Activated CD4-positive, alpha-beta T cell treated with anti-CD3 and anti-CD28 coated beads for 48 hours (primary cell): Measurements from ENCODE around the gene TUSC2.

Experiments used
- DNase-seq: peaks from one replicate; pipeline ENCODE4 v3.0.0-alpha.2; 2020

The TUSC2 gene, protein sequence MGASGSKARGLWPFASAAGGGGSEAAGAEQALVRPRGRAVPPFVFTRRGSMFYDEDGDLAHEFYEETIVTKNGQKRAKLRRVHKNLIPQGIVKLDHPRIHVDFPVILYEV

GRCh38 chr3:50327943-50328691, at the start of gene TUSC2:
Gene TUSC2, minus strand, starts transcription at chr3:50328223. Its CDS starts 124 bp downstream, at chr3:50328099.
- peak; percentile 97 for DNase-seq

GRCh38 chr3:50375258-50375931, 47.4 kb upstream of the TUSC2 start:
- no peak for DNase-seq

DNA sequence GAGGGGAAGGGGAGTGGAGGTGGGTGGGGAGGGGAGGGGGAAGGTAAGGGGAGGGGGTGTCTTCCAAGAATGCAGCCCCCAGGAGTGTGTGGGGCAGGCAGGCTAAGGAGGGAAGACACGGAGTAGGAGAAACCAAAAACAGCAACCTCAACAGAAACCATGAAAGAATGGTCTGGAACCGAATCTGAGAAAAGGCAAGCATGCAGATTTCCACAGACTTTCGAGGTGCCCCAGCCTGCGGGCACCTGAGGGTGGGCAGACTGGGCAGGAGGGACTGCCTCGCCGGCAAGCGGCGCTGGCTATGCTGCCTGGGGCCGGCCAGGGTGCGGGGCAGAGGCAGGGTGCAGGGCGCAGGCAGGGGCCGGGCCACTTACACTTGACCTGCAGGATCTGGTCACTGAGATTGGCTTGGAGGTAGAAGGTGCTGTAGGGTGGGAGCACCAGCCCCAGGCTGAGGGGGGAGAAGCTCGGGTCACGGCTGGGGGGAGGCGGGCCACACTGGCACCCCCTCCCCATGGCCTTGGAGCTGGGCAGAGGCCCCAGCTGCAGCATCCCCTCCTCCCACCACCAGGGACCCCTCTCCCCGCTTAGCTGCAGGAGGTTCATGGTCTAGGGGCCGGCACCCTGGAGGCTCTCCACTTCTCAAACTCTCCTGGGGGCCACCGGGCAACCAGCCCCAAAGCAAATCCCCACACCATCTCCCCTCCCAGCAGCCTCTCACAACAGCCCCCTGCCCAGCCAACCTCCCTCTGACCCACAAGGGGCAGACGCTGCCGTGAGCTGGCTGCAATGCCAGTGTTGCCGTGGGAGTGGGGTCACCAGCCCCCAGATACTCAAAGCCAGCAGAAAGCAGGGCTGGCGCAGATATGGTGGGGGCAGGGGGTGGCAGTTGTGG, 46.6 kb upstream of the TUSC2 start:
- DNase-seq, result no peak

DNA sequence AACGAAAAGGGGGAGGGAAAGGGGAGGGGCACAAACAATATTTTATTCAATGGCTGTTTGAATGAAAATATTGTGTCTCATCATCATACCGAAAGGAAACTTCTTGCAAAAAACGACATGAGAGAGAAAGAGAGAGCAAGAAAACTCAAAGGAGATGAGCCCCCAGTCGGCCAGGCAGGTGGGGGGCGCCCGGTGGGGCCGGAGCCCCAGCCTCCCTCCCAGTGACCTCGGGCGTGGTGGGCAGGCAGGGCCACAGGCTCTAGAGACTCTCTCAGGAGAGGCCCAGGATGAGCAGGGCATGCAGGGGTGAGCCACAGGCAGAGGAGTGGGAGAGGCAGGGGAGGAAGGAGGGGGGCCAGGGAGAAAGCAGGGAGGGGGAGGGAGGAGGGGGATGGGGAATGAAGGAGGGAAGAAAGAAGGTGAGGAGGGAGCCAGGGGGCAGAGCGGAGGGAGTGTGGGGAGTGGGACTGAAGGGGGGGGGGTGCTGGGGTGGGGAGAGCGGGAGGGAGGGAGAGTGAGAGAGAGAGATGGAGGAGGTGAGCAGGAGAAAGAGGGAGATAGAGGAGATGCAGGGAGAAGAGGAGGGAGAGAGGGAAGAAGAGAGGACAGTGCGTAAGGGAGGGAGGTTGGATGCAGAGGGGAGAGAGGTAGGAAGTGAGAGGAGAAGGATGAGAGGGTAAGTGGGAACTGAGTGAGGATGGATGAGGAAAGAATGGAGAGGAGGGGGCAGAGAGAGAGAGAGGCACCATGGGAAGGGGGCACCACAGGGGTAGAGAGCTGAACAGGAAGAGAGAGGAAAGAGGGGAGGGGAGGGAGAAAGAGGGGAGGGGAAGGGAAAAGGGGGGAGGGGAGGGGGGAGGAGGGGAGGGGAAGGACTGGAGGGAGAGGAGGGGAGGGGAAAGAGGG, 45.4 kb upstream of the TUSC2 start:
- no peak for DNase-seq

- no peak for DNase-seq
Measured at GRCh38 chr3:50372349-50372748, 44.3 kb upstream of the TUSC2 start.

DNA sequence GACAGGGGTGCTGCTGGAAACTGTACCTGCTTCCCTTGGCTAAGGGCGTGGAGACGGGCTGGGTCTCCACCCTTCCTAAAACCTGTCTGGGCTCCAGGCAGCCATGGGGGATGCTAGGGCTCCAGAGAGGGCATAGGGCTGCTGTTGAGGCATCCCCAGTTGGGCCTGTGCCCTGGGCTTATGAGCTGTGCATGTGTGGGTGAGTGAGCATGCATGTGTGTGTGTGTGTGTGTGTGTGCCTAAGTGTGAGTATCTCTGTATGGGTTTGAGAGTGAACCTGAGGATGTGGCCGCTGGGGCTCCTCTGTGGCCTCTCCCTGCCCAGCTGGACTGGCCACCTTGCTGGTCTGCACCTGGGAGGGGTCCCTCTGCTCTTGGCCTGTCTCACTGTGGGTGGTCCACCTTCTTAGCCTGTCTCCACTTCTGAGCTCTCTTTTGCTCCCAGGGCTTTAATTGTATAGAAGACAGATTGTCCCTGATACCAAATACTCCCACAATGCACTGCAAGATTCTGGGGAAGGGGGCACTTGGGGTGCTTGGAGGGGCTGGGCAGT, 43.2 kb upstream of the TUSC2 start:
- no peak for DNase-seq

DNA sequence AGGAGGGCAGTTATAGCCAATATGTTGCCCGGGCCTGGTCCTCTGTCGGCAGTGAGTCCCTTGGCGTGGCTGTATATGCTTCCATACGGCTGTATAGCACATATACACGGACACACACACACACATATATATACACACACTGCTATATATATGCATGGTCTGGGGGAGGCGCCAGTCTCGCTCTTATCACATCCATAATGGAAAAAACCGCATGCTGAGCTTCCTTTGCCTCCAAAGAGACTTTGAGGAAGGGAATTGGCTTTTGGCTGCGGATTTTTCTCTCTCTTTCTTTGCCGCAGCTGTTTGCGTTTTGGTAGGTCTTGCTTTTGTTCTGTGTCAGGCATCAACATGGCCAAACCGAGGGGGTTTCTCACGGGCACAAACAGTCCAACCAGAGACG, 42.6 kb upstream of the TUSC2 start:
- no peak for DNase-seq

GRCh38 chr3:50369012-50369670, 41.1 kb upstream of the TUSC2 start:
- no peak for DNase-seq

GRCh38 chr3:50365842-50366220, 37.8 kb upstream of the TUSC2 start:
- DNase-seq, result no peak

GRCh38 chr3:50365080-50365841, 37.2 kb upstream of the TUSC2 start:
- peak; percentile 96 for DNase-seq

DNA sequence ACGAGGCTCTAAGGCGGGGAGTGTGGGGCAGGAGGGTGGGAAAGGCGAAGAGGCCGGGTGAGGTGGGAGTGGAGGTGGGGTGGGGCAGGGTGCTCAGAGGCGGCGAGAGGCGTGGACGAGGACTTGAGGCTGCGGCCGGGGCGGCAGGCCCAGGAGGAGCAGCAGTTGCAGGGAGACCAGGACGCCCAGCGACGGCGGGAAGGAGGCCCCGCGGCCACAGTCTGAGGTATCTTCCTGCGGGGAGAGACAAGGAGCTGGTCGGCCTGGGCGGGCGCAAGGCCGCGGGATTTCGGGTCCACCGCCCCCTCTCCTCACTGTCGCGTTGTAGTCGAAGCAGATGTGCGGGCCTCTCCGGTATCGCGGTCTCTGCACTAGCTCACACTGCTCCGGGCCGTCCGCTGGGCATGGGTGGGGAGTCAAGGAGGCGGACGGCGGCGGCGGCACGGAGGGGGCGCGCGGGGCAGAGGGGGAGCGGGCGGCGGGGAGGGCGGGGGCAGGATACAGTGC, 36.6 kb upstream of the TUSC2 start:
- DNase-seq, result no peak

- DNase-seq, result no peak
Measured at GRCh38 chr3:50359760-50360110, 31.7 kb upstream of the TUSC2 start.

GRCh38 chr3:50358911-50359759, 31.1 kb upstream of the TUSC2 start, which contains the start of gene TMEM115:
Gene TMEM115, minus strand, starts transcription at chr3:50359521. Its CDS starts 458 bp downstream, at chr3:50359063.
- DNase-seq, result peak; percentile 96

GRCh38 chr3:50358355-50358910, 30.4 kb upstream of the TUSC2 start:
- DNase-seq, result no peak

DNA sequence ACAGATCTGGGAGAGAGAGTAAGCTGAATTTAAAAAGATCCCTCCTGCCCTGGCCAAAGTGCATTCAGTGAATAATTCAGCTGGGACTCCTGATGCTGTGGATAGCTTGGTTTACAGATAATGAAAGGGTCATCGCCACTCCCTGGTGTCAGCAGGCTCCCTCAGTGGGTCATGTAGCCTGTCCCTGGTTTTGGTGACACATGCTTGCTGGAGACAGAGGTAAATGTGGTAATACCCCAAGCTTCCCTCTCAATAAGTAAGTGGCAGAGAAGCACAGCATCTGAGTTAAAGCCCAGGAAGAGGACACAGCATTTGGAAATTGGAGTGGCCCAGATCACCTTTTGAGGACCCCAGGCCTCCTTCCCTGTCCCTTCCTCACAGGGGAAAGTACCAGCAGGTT, 29.5 kb upstream of the TUSC2 start:
- no peak for DNase-seq

DNA sequence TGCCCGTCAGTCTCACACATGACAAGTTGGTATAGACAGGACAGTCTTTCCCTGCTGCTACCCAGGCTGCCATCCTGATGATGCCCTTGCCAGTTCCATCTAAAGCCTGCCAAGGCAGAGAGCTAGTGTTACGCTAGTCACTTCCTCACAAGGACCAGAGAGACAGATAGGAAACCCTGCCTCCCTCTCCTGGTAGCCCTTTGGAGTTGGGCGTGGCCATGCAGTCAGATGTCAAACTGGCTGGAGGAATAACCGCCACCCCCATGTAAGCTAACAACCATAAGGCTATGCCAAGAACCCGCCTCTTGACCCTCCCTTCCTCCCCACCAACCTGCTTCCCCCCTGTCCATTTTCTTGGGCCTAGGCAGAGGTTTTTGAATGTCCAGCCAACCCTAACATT, 28.5 kb upstream of the TUSC2 start:
- no peak for DNase-seq

GRCh38 chr3:50355829-50356552, 28.0 kb upstream of the TUSC2 start:
- no peak for DNase-seq

- no peak for DNase-seq
Measured at GRCh38 chr3:50354850-50355249, 26.8 kb upstream of the TUSC2 start.
